HG03159 (cell line): ENCODE data around the gene TFRC.
"Not testable (repeated sequence)": the region's sequence is repeated elsewhere in the genome, so short reads cannot be mapped to it uniquely, and the experiment has no call there.

Experiments used
- ATAC-seq: cut with Tn5 transposase; IDR thresholded peaks from one replicate; pipeline ENCODE4 v1.9.1; 2021; ENCODE audit warnings: mild to moderate bottlenecking, moderate library complexity; ENCODE audit not compliant: unreplicated experiment

The TFRC gene

GRCh38 chr3:196049653-196050052 is 32.2 kb downstream of the TFRC start:
- no peak for ATAC-seq

GRCh38 chr3:196048922-196049598 is 32.8 kb downstream of the TFRC start:
- ATAC-seq: no peak

GRCh38 chr3:196047391-196048030 is 34.4 kb downstream of the TFRC start:
- ATAC-seq: no peak

GRCh38 chr3:196044513-196044912 is 37.4 kb downstream of the TFRC start:
- ATAC-seq: no peak

GRCh38 chr3:196042673-196043072 is 39.2 kb downstream of the TFRC start:
- ATAC-seq: no peak

GRCh38 chr3:196039359-196039758 is 42.5 kb downstream of the TFRC start:
- no peak for ATAC-seq

- not testable (repeated sequence) for ATAC-seq
Observed at GRCh38 chr3:196026059-196026458, 55.8 kb downstream of the TFRC start.

- no peak for ATAC-seq
Observed at GRCh38 chr3:196024968-196025367, 56.9 kb downstream of the TFRC start.

GRCh38 chr3:196023947-196024346 is 57.9 kb downstream of the TFRC start:
- ATAC-seq: no peak

GRCh38 chr3:196022499-196022878 is 59.4 kb downstream of the TFRC start:
- ATAC-seq: not testable (repeated sequence)

GRCh38 chr3:196020373-196020772 is 61.5 kb downstream of the TFRC start:
- ATAC-seq: no peak

- ATAC-seq: not testable (repeated sequence)
Observed at GRCh38 chr3:196019576-196019975, 62.3 kb downstream of the TFRC start.

GRCh38 chr3:196018159-196018558 is 63.7 kb downstream of the TFRC start:
- ATAC-seq: not testable (repeated sequence)

- no peak for ATAC-seq
Observed at GRCh38 chr3:196016485-196016884, 65.4 kb downstream of the TFRC start.

- no peak for ATAC-seq
Observed at GRCh38 chr3:196016059-196016458, 65.8 kb downstream of the TFRC start.

- no peak for ATAC-seq
Observed at GRCh38 chr3:196013587-196014487, 68.1 kb downstream of the TFRC start.

GRCh38 chr3:196012941-196013476 is 68.9 kb downstream of the TFRC start:
- ATAC-seq: no peak

GRCh38 chr3:196012481-196012880 is 69.4 kb downstream of the TFRC start:
- no peak for ATAC-seq

GRCh38 chr3:196009456-196009855 is 72.4 kb downstream of the TFRC start:
- no peak for ATAC-seq

GRCh38 chr3:196008929-196009328 is 73.0 kb downstream of the TFRC start:
- ATAC-seq: no peak

GRCh38 chr3:196008387-196008786 is 73.5 kb downstream of the TFRC start:
- ATAC-seq: no peak
